NCI-H1092 (cell line): ENCODE data around the gene MAGED1.
A peak's percentile ranks its signal among the peaks of the same experiment; 100 is the strongest.

ENCODE experiments used
- DNase-seq: peaks from one replicate; lab custom pipeline; 2025; lab: John Stamatoyannopoulos, UW

MAGED1 gene, protein sequence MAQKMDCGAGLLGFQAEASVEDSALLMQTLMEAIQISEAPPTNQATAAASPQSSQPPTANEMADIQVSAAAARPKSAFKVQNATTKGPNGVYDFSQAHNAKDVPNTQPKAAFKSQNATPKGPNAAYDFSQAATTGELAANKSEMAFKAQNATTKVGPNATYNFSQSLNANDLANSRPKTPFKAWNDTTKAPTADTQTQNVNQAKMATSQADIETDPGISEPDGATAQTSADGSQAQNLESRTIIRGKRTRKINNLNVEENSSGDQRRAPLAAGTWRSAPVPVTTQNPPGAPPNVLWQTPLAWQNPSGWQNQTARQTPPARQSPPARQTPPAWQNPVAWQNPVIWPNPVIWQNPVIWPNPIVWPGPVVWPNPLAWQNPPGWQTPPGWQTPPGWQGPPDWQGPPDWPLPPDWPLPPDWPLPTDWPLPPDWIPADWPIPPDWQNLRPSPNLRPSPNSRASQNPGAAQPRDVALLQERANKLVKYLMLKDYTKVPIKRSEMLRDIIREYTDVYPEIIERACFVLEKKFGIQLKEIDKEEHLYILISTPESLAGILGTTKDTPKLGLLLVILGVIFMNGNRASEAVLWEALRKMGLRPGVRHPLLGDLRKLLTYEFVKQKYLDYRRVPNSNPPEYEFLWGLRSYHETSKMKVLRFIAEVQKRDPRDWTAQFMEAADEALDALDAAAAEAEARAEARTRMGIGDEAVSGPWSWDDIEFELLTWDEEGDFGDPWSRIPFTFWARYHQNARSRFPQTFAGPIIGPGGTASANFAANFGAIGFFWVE

GRCh38 chrX:51892921-51893745, at the start of gene MAGED1:
Gene MAGED1 (plus strand): TSS chrX:51893623. CDS start chrX:51894305, 682 bp downstream.
- peak; percentile 96 for DNase-seq

DNA sequence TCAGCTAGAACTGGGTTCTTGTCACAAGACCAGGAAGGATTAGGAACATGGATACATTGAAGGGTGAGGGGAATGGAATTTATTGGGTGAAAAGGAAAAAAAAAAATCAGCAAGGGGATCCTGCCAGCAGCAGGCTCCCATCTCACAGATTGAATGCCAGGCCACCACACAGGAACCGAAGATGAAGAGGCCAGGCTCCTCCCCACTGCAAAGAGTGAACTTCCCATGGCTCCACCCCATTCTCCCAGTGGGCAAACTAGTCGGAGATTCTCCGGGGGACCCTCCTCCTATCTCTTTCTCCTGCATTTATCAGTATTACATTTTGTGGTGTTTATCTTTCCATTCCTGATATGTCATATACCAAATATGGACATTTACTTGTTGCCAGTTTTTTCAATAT, 46.0 kb upstream of the MAGED1 start:
- no peak for DNase-seq

DNA sequence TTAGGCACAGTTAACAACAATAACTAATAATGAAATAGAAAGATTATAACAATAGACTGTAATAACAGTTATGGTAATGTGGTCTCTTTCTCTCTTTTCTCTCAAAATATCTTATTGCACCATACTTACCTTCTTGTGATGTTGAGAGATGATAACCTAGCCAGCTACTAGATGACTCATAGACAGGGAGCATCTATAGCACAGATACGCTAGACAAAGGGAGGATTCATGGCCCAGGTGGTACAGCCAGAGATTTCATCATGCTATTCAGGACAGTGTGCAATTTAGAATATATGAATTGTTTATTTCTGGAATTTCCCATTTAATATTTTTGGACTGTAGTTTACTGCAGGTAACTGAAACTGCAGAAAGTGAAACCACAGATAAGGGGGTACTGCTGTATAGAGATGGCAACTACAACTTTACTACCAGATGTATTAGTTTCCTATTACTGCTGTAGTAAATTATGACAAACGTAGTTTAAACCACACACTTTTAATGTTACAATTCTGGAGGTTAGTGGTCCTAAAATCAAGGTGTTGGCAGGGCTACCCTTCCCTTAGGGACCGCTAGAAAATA, 41.8 kb upstream of the MAGED1 start:
- DNase-seq = no peak

DNA sequence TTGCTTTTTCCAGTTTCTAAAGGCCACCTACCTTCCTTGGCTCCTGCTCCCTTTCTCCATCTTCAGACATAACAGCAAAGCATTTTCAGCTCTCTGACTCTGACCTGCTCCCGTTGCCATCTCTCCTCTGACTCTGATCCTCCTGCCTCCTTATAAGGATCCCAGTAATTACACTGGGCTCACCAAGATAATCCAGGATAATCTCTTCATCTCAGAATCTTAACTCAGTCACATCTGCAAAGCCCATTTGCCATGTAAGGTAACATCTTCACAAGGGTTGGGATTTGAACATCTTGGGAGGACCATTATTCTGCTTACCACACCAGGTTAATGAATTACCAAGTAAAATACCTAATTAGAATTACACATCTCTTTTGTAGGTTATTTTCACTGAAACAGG, 41.3 kb upstream of the MAGED1 start:
- DNase-seq = no peak

GRCh38 chrX:51852621-51853020, 40.8 kb upstream of the MAGED1 start:
- no peak for DNase-seq

DNA sequence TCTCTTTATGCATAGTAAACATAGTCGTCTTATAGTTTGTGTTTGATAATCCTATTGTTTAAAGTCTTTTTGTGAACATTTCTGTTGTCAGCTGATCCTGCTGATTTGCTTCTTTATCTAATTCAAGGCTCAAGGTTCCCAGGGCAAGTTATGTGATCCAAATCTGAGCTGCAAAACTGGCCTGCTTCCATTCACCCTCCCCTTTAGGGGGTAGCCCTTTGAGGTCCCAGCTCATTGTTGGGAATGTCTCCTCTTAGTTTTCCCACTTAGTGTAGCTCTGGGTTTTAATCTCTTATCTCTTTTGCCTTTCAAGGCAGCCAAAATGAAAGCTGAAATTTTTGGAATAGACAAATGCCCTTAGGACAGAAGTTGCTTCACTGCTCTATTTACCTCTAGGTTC, 40.2 kb upstream of the MAGED1 start:
- no peak for DNase-seq

- DNase-seq = no peak
These were observed 37.7 kb upstream of the MAGED1 start for GRCh38 chrX:51855698-51856097.

DNA sequence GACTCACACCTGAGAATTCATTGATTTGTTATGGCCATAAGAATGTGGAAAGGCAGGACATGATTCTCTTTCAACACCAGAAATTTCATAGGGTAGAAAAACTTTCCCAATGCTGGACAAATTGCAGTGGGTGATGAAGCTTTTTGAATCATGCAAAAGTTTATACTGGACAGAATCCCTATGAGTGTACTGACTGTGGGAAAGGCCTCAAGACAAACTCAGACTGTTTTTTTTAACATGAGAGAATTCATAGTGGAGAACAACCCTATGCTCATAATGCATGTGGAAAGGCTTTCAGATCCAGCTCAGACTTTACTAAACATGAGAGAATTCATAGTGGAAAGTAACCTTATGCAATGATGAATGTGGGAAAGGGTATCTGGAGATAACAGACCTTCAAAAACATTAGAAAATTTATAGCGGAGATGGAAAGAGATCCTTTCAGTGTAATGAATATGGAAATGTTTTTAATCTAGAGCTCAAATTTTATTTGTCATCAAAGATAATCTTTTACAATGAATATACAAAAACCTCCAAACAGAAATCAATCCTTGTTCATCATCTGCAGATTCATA, 36.2 kb upstream of the MAGED1 start:
- no peak for DNase-seq

GRCh38 chrX:51860679-51861078, 32.7 kb upstream of the MAGED1 start:
- peak; percentile 29 for DNase-seq

DNA sequence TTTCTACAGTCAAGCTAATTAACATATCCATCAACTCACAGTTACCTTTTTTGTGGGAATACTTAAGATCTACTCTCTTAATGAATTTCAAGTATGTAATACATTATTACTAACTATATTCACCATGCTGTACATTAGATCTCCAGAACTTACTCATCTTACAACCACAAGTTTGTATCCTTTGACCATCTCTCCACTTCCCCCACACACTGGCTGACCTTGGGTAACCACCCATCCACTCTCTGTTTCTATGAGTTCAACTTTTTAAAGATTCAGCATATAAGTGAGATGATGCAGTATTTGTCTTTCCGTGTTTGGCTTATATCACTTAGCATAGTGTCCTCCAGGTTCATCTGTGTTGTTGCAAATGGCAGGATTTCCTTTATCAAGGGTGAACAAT, 30.5 kb upstream of the MAGED1 start:
- no peak for DNase-seq

GRCh38 chrX:51866210-51866609, 27.2 kb upstream of the MAGED1 start:
- DNase-seq = no peak

DNA sequence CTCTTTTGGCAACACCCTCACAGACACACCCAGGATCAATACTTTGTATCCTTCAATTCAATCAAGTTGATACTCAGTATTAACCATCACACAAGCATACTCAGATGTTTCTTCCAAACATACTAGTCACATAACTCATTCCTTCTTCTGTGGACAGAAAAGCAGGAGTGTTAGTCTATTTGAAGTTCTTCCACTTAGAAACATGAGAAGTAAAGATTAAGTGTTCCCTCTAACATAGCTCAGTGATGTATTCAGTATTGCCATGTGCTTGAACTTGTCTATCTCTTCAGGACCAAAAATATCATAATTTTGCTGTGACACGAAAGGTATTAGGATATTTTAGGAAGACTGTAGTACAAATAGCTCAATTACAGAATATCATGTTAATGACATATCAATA, 25.8 kb upstream of the MAGED1 start:
- DNase-seq = no peak

DNA sequence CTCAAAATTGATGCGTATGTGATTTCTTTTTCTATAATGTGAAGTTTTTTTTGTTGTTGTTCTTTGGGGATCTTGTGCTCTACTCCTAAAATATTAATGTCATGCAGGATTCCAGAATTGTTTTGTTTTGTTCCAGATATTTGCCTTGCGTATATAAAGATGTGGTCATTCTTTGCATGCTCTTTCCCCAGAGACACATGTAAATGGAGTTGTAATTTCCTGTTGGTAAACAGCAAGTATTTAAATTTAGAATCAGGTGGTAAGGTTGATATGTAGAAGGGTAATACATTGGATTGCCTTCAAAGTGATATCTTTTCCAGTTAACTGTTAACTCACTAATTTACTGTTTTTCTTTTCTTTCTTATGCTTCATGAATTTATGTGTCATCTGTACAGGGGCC, 23.1 kb upstream of the MAGED1 start:
- no peak for DNase-seq

GRCh38 chrX:51874123-51874522, 19.3 kb upstream of the MAGED1 start:
- no peak for DNase-seq

GRCh38 chrX:51876441-51876840, 17.0 kb upstream of the MAGED1 start:
- no peak for DNase-seq

GRCh38 chrX:51878056-51878455, 15.4 kb upstream of the MAGED1 start:
- no peak for DNase-seq

DNA sequence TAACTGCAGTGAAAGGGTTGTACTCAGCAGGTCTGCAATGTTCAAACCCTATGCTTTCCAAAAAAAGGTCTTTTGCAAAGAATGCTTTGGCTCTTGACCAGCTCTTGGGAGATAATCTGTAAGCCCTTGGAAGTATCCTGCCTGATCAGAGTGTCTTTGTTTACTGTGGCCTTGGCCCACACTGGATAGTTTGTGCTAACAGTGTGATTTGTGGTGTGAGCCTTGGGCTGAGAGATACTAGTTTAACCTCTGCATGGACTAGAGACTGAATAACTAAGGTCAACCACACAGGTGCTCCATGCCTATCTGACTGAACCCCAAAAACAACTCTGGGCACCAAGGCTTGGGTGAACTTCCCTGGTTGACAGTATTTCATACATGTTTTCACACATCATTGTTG, 3.6 kb upstream of the MAGED1 start:
- DNase-seq = no peak

GRCh38 chrX:51891245-51891644, 2.2 kb upstream of the MAGED1 start:
- no peak for DNase-seq

DNA sequence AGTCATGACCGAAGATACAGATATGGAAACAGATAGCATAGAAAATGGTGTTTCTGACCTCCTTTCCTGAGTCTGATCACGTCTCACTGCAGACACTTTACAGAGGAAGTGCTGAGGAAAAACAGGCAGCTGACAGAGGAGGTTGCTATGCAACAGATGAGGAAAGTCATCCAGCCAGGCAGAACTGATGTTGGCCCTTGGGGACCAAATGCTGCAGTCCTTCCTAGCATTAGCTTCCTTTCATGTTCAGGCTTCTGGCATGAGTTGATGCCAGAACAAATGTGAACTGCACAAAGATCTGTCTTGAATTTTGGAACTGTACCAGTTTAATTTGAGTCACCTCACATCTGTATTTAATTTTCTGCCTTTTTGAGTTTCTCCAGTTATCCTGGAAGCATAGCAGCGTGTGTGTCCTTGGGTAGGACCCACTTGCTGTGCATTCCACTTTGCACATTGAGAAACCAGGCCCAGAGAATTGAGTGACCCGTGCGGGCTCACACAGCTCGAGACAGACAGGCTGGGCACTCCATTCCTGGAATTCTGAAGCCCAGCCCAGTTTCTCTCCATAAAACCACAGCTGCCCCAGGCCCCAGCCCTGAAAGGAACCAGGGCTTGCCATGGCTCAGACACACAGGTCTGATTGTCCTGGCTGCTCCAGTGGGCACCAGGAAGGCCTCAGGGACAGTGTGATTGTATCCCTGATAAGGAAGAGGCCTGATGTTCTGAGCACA, 1.4 kb upstream of the MAGED1 start:
- DNase-seq = peak; percentile 13

GRCh38 chrX:51893931-51894696, 691 bp downstream of the MAGED1 start:
- peak; percentile 54 for DNase-seq
